Caki2 (cell line): ENCODE measurements around the gene KCNRG. TPM values are rescaled to one million over a fixed set of nuclear protein-coding genes. Genes with fewer than 3 reads are reported as not detected.

Source experiments
- DNase-seq: peaks from one replicate; pipeline ENCODE4 v3.0.0-alpha.2; 2015; ENCODE audit warnings: low read depth
- in situ Hi-C: cut with HindIII; loops from 2 replicates; pipeline ENCODE4 v1.10.0; 2016; ENCODE audit warnings: low sequenced_read_pairs, low pct_unique_long_range_greater_than_20kb, mixed read lengths
- total RNA-seq: library from RNA; depleted of rRNA; stranded (reverse); fragments of >200 nt; shearing (Covaris generic); gene quantifications from 2 replicates; pipeline ENCODE4 v1.2.3, GENCODE V29; 2014; ENCODE audit warnings: low replicate concordance

Gene KCNRG
- total RNA-seq, 1 experiment from 2014 or later: 1.2 TPM

DNA sequence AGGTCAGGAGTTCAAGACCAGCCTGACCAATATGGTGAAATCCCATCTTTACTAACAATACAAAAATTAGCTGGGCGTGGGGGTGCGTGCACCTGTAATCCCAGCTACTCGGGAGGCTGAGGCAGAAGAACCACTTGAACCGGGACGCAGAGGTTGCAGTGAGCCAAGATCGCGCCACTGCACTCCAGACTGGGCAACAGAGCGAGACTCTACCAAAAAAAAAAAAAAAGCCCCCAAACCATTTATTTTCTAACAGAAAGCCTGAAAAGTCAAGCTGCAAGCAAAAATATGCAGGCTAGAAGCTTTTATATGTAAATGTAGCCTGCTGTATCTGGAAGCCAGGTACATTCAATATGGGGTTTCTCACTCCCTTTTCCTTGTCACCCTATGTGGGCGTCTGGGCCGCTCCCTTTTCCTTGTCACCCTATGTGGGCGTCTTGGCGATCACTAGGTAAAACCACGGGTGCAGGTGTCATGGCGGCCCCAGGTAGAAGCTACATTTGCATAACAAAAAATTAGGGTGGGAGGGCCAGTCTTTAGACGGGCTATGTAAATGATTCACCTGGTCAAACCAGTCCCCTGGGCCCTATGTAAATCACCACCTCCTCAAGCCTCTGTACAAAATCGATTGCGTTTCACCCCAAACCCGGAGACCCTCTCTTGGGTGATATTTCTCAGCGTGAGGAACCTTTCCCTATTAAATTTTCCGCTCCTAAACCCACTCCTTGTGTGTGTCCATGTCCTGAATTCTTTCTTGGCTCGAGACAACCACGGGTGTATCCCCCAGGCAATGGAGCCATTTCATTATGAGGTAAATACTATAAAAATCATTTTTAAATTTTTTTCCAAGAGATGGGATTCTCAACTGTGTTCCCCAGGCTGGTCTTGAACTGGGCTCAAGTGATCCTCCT, 16.3 kb upstream of the KCNRG start:
- DNase-seq: no peak
- in situ Hi-C loops: no loop called here

DNA sequence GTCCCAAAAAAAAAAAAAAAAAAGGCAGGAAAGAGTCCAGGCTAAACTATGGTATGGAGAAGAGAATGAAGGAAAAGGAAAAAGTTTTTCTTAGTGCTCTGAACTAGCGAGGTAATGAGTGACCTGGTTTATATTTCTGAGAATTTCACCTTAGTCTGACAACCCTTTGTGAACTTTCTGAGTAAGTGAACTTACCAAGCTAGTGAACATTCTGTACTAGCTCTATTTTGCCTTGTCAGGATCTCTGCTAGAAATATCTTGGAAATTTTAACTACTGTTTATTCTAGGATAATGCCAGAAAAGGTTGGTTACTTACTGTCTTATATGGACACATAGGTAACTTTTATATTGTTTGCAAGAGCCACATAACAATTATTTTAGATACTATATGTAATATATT, 14.0 kb upstream of the KCNRG start:
- in situ Hi-C loops: no loop called here
- no peak for DNase-seq

DNA sequence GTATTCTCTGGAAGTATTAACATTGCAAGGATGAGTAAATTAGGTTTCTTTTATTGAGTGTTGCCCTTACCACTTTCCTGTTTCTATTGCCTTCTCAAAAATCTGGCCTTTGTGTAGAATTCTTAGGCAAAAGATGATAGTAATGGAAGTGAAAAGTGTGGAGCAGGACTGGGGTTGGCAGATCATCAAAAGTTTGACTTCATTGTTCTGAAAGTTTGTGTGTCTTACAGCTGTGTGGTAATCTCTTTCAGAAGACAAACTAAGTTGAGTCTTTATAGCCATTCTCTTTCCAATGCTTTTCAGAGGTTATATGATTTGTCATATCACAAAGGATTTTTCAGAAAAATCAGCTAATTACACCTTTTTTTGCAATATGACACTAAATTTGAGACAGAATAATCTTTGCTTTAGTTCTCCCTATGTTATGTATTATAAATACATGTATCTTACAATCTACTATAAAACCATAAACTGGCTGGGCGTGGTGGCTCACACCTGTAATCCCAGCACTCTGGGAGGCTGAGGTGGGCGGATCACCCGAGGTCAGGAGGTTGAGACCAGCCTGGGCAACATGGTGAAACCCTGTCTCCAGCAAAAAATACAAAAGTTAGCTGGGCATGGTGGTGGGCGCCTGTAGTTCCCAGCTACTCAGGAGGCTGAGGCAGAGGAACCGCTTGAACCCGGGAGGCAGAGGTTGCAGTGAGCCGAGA, 8.7 kb upstream of the KCNRG start:
- in situ Hi-C loops: no loop called here
- DNase-seq: no peak

DNA sequence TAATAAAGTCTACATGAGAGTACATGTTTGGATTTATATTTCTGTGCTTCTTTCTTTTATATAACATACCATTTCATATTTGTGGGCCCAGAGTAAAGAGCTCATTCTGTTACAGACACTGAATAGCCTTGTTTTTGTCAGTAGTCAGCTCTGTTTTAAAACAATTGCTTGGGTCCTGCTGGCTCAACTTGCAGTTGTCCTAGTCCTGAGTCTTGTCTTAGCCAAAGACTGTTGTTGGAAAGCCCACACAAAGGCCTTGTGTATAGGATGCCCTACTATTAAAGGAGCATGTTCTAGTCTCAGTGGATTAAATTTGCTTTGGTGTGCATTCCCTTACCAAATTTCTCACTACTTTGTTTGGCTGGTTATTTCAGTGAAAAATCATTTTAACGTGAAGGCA, 3.8 kb upstream of the KCNRG start:
- in situ Hi-C loops: no loop called here
- DNase-seq: no peak

DNA sequence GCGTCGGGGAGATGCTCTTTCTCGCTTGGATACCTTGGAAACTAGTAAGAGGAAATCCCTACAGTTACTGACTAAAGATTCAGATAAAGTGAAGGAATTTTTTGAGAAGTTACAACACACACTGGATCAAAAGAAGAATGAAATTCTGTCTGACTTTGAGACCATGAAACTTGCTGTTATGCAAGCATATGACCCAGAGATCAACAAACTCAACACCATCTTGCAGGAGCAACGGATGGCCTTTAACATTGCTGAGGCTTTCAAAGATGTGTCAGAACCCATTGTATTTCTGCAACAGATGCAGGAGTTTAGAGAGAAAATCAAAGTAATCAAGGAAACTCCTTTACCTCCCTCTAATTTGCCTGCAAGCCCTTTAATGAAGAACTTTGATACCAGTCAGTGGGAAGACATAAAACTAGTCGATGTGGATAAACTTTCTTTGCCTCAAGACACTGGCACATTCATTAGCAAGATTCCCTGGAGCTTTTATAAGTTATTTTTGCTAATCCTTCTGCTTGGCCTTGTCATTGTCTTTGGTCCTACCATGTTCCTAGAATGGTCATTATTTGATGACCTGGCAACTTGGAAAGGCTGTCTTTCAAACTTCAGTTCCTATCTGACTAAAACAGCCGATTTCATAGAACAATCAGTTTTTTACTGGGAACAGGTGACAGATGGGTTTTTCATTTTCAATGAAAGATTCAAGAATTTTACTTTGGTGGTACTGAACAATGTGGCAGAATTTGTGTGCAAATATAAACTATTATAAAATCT, 2.7 kb upstream of the KCNRG start:
- DNase-seq: no peak
- in situ Hi-C loops: no loop called here

DNA sequence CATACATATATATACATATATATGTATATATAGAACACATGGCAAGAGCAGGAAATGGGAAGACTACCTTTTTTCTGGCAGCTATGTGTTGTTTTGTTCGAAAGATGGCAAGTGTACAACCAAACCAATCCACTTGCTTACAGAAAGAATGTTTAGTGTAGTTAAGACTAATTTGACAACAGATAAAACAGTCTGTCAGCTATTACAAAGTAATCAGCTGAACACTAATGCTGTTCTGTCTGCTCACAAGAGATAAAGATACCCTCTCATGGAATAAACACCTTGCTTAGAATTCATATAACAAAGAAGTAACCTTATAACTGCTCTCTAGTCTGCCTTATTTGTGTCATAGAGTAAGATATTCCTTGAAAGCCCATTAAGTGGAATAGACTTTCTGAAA, 858 bp upstream of the KCNRG start:
- DNase-seq: no peak
- in situ Hi-C loops: no loop called here

DNA sequence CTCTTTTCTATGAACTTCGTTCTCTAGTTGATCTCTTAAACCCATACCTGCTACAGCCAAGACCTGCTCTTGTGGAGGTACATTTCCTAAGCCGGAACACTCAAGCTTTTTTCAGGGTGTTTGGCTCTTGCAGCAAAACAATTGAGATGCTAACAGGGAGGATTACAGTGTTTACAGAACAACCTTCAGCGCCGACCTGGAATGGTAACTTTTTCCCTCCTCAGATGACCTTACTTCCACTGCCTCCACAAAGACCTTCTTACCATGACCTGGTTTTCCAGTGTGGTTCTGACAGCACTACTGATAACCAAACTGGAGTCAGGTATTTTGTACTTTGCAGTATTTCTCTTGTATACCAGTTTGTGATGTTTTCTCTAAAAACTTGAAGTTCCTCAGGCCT, 506 bp downstream of the KCNRG start:
- in situ Hi-C loops: no loop called here
- DNase-seq: no peak

DNA sequence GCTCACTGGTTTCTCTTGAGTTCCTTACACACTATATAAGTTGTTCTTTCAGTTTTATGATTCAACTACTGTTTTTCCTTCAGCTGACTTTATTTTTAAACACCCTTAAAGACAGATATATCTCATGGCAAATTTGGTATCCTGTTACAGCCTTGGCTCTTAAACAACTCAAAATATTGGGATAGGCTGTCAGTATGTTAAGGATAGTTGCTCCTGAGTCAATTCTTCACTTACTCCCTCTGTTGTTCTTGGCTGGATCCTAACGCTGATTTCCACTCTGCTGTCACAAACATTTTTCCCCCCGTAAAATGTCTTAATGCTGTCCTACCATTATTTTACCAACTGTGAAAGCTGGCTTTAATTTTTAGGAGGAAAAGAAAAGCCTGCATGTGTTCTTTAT, 1.2 kb downstream of the KCNRG start:
- in situ Hi-C loops: no loop called here
- no peak for DNase-seq

DNA sequence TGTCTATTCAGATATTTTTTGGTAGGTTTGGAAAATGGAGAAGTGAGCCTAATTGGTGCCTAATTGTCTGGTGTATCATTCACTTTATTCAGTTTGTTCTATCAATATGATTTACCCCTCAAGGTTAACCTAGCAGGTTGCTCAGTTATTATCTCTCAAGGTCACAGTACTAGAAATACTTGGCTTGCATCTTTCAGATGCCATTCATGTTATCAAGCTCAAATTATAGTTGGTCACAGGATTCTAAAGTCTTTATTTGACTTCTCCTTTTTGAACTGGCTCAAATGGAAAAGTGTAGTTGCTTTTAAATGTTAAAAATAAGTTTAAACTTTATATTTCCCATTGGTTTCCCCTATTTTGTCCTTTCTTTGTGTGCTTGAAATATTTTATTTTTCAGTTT, 2.6 kb downstream of the KCNRG start:
- in situ Hi-C loops: no loop called here
- no peak for DNase-seq

DNA sequence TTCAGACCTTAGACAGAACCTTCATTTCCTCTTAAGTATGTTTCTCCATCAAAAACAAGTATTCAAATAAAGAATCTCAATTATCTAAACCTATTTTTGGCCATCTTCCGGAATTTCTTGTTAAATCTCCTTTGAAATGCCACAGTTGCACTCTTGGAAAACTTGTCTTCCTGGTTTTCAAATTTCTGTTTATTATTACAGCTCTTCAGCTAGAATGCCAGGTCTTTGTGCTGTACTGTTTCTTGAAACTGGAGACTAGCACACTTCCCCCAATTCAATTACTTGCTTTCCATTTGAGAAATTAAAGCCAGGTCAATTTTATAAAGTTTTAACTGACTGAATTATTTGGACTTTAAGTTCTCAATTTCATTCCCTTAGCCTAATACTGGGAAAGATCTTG, 10.2 kb downstream of the KCNRG start:
- in situ Hi-C loops: no loop called here
- no peak for DNase-seq

DNA sequence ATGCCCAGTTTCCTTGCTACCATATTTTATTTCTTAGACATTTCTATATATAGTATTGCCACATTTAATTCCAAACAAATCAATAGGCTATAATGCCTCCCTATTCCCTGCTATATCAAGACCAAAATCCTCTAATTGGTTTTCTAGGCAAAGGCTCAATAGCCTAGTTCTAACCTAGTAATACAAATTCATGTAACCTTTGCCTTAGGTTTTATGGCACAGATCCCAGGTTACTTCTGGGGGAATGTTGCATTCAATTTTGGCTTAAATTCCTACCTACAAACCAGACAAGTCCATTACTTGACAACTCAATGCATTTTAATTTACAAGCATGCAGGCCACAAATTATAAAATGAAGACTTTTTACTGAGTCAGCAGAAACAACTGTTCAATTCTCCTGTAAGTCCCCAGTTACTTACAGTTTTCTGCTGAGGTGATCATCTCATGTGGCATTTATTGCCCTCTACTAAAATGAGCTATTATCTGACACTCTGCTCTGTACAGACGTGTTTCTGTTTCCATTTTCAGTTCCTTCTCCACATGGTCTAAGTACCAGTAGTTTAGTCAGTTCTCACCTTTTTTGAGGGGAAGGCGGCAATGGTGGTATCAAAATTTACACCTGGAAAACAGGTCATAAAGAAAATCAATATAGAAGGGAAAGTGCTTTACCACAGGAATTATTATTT, 11.7 kb downstream of the KCNRG start:
- in situ Hi-C loops: no loop called here
- no peak for DNase-seq

DNA sequence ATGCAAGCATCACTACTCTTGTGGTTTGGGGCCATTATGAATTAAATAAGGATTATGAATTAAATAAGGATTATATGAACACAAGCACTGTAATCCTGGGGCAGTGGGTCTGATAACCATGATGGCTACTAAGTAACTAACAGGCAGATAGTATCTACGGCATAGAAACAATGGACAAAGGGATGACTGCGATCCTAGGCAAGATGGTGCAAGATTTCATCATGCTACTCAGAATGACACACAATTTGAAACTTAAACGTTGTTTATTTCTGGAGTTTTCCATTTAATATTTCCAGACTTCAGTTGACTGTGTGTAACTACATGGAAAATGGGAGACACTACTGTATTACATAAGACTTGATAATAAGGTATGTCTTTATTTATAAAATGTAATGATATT, 15.1 kb downstream of the KCNRG start:
- no peak for DNase-seq
- in situ Hi-C loops: no loop called here

DNA sequence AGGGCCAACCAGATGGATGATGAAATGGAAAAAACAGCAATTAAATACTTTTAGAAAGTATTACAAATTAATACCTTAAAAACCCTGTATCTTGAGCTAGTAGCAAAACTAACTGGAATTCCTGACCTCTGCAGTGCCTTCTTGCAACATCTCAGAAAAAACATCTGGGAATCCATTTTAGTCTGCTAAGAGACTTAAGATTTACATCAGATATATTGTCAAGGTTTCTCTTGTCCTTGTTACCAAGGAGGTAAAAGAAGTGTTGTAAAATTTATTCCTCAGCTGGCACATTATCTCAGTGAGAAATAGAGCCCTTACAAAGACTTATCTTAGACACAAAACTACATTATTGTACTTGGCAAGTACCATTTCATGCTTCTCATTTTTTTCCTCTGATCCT, 18.5 kb downstream of the KCNRG start:
- in situ Hi-C loops: no loop called here
- DNase-seq: no peak

DNA sequence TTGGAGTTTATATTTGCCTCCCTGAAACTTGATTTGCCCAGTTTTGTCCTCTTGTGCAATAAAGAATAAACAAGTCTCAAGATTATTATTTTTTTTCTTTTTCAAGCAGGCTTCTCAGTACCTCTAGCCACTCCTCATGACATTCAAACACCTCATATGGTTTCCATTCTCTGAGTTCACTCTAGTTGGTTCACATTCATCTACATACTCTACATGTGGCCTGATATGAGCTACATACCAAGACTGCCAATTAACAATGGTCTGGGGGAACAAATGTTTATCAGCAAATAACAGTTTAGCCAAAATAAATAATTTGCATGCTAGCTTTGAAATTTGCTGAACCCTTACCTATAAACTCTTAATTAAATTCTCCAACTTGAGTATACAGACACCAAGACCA, 22.5 kb downstream of the KCNRG start:
- no peak for DNase-seq
- in situ Hi-C loops: no loop called here

DNA sequence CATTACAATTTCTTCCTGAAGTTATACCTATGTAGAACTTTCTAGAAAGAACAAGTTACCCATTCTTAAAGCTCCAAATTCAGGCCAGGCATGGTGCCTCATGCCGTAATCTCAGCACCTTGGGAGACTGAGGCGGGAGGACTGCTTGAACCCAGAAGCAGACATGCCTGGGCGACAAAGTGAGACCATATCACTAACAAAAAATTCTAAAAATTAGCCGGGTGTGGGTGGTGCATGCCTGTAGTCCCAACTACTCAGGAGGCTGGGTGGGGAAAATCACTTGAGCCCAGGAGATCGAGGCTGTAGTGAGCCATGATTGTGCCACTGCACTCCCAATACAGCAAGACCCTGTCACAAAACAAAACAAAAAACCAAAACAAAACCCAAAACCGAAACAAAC, 23.0 kb downstream of the KCNRG start:
- DNase-seq: no peak
- in situ Hi-C loops: no loop called here

DNA sequence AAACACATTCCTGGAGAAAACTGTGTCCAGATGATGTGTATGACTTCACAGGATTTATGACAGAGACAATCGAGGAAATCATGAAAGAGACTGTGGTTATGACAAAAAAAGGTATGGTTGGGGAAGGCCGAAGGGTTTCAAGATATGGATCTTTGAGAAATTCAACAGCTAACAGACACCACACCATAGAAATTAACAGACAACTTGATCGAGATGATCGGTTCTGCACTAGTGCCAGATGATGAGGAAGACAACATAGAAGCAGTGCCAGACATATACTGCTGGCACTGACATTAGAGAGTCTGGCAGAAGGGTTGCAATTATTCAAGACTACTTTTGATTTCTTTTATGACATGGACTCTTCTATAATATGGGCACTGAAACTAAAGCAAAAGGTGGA, 37.2 kb downstream of the KCNRG start:
- no peak for DNase-seq
- in situ Hi-C loops: no loop called here

DNA sequence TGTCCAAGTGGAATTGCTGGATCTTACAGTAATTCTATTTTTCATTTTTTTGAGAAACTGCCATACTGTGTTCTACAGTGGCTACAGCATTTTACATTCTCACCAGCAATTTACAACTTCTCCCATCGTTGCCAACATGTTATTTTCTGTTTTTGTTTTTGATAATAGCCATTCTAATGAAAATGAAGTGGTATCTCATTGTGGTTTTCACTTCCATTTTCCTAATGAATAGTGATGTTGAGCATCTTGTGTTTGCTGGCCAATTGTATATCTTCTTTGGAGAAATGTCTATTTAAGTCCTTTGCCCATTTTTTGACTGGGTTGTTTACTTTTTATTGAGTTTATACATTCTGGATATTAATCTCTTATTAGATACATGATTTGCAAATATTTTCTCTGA, 38.6 kb downstream of the KCNRG start:
- in situ Hi-C loops: no loop called here
- DNase-seq: no peak

DNA sequence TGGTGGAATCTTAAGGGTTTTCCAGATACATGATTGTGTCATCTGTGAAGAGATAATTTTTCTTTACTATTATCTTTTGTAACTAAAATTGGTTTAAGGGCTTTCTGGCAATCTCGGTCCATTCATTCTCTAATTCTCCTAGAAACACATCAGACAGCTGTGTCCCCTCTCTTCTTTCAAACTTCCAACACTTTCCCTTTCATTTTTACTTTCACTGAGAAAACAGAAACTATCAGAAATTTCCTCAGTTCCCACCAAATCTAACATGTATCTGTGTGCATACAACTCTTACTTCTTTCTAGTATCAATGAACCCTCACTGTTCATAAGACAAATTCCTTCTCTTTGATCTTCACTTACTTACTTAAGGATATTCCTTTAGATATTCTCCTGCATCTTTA, 40.2 kb downstream of the KCNRG start:
- no peak for DNase-seq
- in situ Hi-C loops: no loop called here

DNA sequence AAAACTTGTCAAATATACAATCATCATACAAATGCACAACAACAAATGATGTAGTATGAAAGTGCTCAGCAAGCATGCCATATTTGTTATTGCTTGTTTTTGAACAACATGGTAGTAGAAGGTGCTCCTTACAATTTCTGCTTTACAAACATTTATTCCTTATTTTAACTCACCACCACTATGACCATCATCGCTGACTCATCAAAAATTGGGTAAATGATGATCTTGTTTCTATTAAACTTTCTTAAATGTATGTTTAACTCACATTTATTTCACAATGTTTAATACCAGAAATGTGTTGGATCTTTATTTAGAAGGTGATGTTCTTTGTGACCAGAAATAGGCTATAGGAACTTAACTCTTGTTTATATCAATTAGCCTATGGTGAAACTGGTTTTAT, 45.5 kb downstream of the KCNRG start:
- in situ Hi-C loops: no loop called here
- DNase-seq: no peak
